ENCODE measurements around the gene TBCK. TPM values are rescaled to one million over a fixed set of nuclear protein-coding genes. Genes with fewer than 3 reads are reported as not detected.

Gene TBCK
- total and polyA plus RNA-seq, 9 of the 15 experiments (the other 6 are each of a cell fraction or from before 2014, with no cell fraction given) = 5.3 to 26.6 (median 16.2) TPM

DNA sequence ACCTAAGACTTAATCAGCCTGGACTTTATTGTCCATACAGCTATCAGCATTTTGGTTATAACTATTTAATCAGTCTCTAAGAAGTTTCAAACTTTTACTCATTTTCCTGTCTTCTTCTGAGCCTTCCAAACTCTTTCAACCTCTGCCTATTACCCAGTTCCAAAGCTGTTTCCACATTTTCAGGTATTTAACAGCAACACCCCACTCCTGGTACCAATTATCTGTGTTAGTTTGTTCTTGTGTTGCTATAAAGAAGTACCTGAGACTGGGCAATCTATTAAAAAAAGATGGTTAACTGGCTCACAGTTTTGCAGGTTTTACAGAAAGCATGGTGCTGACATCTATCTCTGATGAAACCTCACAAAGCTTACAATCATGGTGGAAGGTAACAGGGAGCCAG is 225.2 kb downstream of the TBCK start:
- Histone ChIP-seq H2AFZ (ENCODE audit: low read depth, low read length) (no peak overlapping the region), H3K4me1 (replicated peaks in 1 of 2; ENCODE audit: control insufficient read depth in 2 of 2, insufficient read depth in 2 of 2, low read length in 2 of 2) (no peaks in the 10 kb centered on the region), H3K4me2 (ENCODE audit: insufficient read depth, low read length) (no peak overlapping the region), H3K9me1 (ENCODE audit: control insufficient read depth, insufficient read depth, low read length) (no peaks in the 10 kb centered on the region), H3K9ac (ENCODE audit: insufficient read depth in 1 of 2, low read depth in 2 of 2, low read length in 2 of 2) (no peak overlapping the region), H4K20me1 (replicated peaks; ENCODE audit: control insufficient read depth, insufficient read depth, low read length) (no peaks in the 10 kb centered on the region), H3K27me3 (ENCODE audit: control insufficient read depth in 2 of 2, insufficient read depth in 2 of 2, low read length in 2 of 2) (no peaks in the 10 kb centered on the region), H3K79me2 (ENCODE audit: control insufficient read depth, insufficient read depth, low read length) (no peaks in the 10 kb centered on the region), H3K4me3 (no peak overlapping the region), H3K36me3 (ENCODE audit: control insufficient read depth, insufficient read depth, low read length) (no peaks in the 10 kb centered on the region), H3K9me3 (replicated peaks; ENCODE audit: control insufficient read depth, insufficient read depth, low read depth, low read length) (peaks cover 4% of the 10 kb centered on the region), H3K27ac (ENCODE audit: extremely low read depth, low read depth, low read length) (no peak overlapping the region)
- BruUV-seq (replicated peaks) = no TSS peak
- TF ChIP-seq DMBX1 (CRISPR knock-in tag; IDR thresholded peaks at IDR 0.05; ENCODE audit: borderline replicate concordance) (no peak), ZNF175 (CRISPR knock-in tag; IDR thresholded peaks at IDR 0.05; ENCODE audit: low read depth) (no peak), ZNF707 (CRISPR knock-in tag; conservative IDR thresholded peaks at IDR 0.05) (peak; percentile 95)
- ChIA-PET CTCF (ENCODE audit: low intra/inter-chr PET ratio) (no interaction called here), POLR2A (no interaction called here)
- in situ Hi-C loops (cut with MboI) = no loop called here
- DNase-seq (ENCODE audit: extremely low read depth in 1 of 4, low spot score in 3 of 4) = no peak
- FAIRE-seq = no peak
- intact Hi-C loops (cut with micrococcal nuclease) = no loop called here
- no peak for ATAC-seq

DNA sequence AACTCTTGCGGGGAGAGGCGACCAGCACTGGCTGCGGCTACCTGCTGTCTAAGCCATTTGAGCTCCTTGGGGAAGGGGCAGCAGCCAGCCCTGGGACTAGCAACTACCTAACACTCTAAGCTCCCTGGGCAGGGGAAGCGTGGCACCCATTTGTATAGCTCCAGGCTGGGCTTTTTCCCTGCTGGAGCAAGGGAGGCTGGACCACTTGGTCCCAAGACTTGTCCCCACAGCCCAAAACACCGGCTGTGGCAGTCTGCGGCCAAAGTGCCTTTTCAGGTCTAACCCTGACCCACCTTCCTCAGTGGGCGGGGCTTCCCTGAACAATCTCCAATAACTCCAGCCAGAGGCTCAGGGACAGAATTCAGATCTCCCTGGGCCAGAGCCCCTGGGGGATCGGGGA is 232.9 kb downstream of the TBCK start:
- 29% methylated on average over 8 of the region's 8 CpGs for WGBS (ENCODE audit: insufficient coverage, low coverage, missing lambda C conversion rate)
- Histone ChIP-seq H3K27ac (ENCODE audit: extremely low read depth, low read depth, low read length) (no peak overlapping the region), H3K4me3 (no peak overlapping the region), H3K36me3 (ENCODE audit: control insufficient read depth, insufficient read depth, low read length) (no peaks in the 10 kb centered on the region), H3K27me3 (ENCODE audit: control insufficient read depth in 2 of 2, insufficient read depth in 2 of 2, low read length in 2 of 2) (no peaks in the 10 kb centered on the region), H3K9me3 (replicated peaks; ENCODE audit: control insufficient read depth, insufficient read depth, low read depth, low read length) (no peaks in the 10 kb centered on the region), H3K4me1 (replicated peaks in 1 of 2; ENCODE audit: control insufficient read depth in 2 of 2, insufficient read depth in 2 of 2, low read length in 2 of 2) (no peaks in the 10 kb centered on the region), H3K4me2 (ENCODE audit: insufficient read depth, low read length) (no peak overlapping the region), H3K9me1 (ENCODE audit: control insufficient read depth, insufficient read depth, low read length) (no peaks in the 10 kb centered on the region), H3K79me2 (ENCODE audit: control insufficient read depth, insufficient read depth, low read length) (no peaks in the 10 kb centered on the region), H2AFZ (ENCODE audit: low read depth, low read length) (no peak overlapping the region), H3K9ac (ENCODE audit: insufficient read depth in 1 of 2, low read depth in 2 of 2, low read length in 2 of 2) (no peak overlapping the region), H4K20me1 (replicated peaks; ENCODE audit: control insufficient read depth, insufficient read depth, low read length) (no peaks in the 10 kb centered on the region)
- ChIA-PET POLR2A (no interaction called here), CTCF (ENCODE audit: low intra/inter-chr PET ratio) (no interaction called here)
- no TSS peak for BruUV-seq (replicated peaks)
- no peak for ATAC-seq
- intact Hi-C loops (cut with micrococcal nuclease) = no loop called here
- in situ Hi-C loops (cut with MboI) = no loop called here
- FAIRE-seq = no peak
- no peak for DNase-seq (ENCODE audit: extremely low read depth in 1 of 4, low spot score in 3 of 4)
- TF ChIP-seq, protein P1, sequence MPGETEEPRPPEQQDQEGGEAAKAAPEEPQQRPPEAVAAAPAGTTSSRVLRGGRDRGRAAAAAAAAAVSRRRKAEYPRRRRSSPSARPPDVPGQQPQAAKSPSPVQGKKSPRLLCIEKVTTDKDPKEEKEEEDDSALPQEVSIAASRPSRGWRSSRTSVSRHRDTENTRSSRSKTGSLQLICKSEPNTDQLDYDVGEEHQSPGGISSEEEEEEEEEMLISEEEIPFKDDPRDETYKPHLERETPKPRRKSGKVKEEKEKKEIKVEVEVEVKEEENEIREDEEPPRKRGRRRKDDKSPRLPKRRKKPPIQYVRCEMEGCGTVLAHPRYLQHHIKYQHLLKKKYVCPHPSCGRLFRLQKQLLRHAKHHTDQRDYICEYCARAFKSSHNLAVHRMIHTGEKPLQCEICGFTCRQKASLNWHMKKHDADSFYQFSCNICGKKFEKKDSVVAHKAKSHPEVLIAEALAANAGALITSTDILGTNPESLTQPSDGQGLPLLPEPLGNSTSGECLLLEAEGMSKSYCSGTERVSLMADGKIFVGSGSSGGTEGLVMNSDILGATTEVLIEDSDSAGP (CRISPR knock-in tag; IDR thresholded peaks at IDR 0.05) = no peak
- no peak for TF ChIP-seq ZFP36 (IDR thresholded peaks at IDR 0.05; ENCODE audit: low read depth, low read length, partially characterized antibody)
- no peak for TF ChIP-seq SRSF3 (IDR thresholded peaks at IDR 0.05; ENCODE audit: insufficient read depth, low read length)
- TF ChIP-seq HSF4 (CRISPR knock-in tag; IDR thresholded peaks at IDR 0.05; ENCODE audit: borderline replicate concordance) = no peak
- TF ChIP-seq ZNF124 (CRISPR knock-in tag; IDR thresholded peaks at IDR 0.05) = no peak
- no peak for TF ChIP-seq PHF21A (IDR thresholded peaks at IDR 0.05; ENCODE audit: borderline replicate concordance, low read depth)
- TF ChIP-seq TRIM28 (IDR thresholded peaks at IDR 0.05) = no peak
- no peak for TF ChIP-seq ZNF778 (CRISPR knock-in tag; IDR thresholded peaks at IDR 0.05)
- TF ChIP-seq, protein P2, sequence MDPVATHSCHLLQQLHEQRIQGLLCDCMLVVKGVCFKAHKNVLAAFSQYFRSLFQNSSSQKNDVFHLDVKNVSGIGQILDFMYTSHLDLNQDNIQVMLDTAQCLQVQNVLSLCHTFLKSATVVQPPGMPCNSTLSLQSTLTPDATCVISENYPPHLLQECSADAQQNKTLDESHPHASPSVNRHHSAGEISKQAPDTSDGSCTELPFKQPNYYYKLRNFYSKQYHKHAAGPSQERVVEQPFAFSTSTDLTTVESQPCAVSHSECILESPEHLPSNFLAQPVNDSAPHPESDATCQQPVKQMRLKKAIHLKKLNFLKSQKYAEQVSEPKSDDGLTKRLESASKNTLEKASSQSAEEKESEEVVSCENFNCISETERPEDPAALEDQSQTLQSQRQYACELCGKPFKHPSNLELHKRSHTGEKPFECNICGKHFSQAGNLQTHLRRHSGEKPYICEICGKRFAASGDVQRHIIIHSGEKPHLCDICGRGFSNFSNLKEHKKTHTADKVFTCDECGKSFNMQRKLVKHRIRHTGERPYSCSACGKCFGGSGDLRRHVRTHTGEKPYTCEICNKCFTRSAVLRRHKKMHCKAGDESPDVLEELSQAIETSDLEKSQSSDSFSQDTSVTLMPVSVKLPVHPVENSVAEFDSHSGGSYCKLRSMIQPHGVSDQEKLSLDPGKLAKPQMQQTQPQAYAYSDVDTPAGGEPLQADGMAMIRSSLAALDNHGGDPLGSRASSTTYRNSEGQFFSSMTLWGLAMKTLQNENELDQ (CRISPR knock-in tag; IDR thresholded peaks at IDR 0.05; ENCODE audit: borderline replicate concordance) = no peak
- no peak for TF ChIP-seq FOXJ2 (tag; IDR thresholded peaks at IDR 0.05)

All from K562 (cell line).